Body of pancreas (tissue), 4 donors: ENCODE measurements around the gene ARAP1.

ENCODE experiments used
- CTCF ChIP-seq, 7 experiments: fragments of 450-650 bp in 4 of 7; fragments of 200-600 bp in 3 of 7; sonication (generic) in 3 of 7; IDR thresholded peaks; one replicate each; pipeline ENCODE4 v1.5.1; 2016 to 2019; ENCODE audit warnings: antibody characterized with exemption in 7 of 7
- POLR2A ChIP-seq, 3 donors: fragments of 450-650 bp; IDR thresholded peaks; one replicate each; pipeline ENCODE4 v1.6.1; 2016; ENCODE audit warnings: antibody characterized with exemption in 3 of 3, mild to moderate bottlenecking in 2 of 3

DNA sequence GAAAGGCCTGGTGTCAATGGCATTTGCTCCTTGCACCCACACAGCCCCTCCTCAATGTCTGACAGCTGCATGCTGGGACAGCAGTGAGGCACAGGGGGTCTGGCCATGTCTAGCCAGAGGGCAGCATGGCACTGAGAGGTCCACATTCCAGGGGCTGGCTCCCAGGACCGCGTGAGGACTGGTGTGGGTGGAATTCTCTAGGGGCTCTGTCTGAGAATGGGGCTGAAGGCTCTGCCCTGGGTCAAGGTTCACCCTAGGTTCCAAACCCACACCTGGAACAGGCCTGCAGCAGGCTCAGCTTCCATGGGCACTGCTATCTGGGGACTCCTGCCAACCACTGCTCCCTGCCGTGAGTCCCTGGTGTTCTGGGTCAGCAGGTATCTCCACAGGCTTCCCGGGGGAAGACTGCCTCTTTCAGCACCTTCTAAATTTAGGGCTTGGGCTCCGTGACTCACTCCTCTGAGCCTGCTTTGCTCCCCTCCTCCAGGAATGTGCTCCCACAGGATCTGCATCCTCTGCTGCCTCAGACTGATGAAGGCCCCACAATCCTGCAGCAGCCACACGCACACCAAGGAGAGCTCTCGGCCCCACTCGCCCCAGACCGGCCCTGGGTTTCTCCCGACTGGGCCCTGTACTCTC lies 37.4 kb upstream of the ARAP1 start:
- TF ChIP-seq CTCF (IDR thresholded peaks at IDR 0.05) (no peak), POLR2A (IDR thresholded peaks at IDR 0.05) (no peak)
